Measurements from ENCODE around the gene EGLN1. TPM values are rescaled to one million over a fixed set of nuclear protein-coding genes. Genes with fewer than 3 reads are reported as not detected.
A peak's percentile ranks its signal among the peaks of the same experiment; 100 is the strongest.

Gene EGLN1
- total RNA-seq, 4 donors from 2014 or later: 34.7 to 53.1 (median 39.8) TPM

DNA sequence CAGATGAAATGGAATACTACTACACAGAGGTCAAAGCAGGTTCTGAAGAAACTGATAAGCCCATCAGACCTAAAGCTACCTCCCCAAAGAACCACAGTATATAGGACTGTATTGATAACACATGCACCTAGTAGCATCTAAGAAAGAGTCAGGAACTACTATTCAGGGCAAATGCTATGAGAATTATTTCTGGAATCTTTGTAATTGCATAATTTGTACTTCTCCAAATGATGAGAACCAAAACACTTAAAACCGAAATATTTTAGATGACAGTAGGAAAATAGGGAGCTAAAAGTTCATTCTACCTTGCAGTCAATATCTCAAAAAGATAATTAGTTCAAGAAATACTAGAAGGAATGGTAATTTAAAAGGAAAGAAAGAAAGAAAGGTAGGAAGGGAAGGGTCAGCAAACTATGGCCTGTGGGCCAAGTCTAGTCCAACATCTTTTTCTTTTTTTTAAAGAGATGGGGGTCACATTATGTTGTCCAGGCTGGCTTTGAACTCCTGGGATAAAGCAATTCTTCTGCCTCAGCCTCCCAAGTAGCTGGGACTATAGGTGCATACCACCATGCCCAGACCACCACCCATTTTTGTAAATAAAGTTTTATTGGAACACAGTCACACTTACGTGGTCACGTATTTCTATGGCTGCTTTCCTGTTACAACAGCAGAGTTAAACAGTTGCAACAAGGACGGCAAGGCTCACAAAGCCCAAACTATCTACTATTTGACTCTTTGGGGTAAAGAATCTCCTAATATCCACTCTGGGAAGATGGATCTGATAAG, 24.0 kb downstream of the EGLN1 start:
- Histone ChIP-seq H3K27ac (no peak overlapping the region), H3K27me3 (no peaks in the 10 kb centered on the region), H3K4me3 (no peak overlapping the region), H3K36me3 (no peaks in the 10 kb centered on the region), H3K9me3 (no peaks in the 10 kb centered on the region), H3K4me1 (peaks cover 0 to 24% (median 0%) of the 10 kb centered on the region in 4 donors)
- no peak for DNase-seq
- no peak for TF ChIP-seq POLR2A (IDR thresholded peaks at IDR 0.05)
- TF ChIP-seq, protein P1, sequence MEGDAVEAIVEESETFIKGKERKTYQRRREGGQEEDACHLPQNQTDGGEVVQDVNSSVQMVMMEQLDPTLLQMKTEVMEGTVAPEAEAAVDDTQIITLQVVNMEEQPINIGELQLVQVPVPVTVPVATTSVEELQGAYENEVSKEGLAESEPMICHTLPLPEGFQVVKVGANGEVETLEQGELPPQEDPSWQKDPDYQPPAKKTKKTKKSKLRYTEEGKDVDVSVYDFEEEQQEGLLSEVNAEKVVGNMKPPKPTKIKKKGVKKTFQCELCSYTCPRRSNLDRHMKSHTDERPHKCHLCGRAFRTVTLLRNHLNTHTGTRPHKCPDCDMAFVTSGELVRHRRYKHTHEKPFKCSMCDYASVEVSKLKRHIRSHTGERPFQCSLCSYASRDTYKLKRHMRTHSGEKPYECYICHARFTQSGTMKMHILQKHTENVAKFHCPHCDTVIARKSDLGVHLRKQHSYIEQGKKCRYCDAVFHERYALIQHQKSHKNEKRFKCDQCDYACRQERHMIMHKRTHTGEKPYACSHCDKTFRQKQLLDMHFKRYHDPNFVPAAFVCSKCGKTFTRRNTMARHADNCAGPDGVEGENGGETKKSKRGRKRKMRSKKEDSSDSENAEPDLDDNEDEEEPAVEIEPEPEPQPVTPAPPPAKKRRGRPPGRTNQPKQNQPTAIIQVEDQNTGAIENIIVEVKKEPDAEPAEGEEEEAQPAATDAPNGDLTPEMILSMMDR (IDR thresholded peaks at IDR 0.05): no peak

DNA sequence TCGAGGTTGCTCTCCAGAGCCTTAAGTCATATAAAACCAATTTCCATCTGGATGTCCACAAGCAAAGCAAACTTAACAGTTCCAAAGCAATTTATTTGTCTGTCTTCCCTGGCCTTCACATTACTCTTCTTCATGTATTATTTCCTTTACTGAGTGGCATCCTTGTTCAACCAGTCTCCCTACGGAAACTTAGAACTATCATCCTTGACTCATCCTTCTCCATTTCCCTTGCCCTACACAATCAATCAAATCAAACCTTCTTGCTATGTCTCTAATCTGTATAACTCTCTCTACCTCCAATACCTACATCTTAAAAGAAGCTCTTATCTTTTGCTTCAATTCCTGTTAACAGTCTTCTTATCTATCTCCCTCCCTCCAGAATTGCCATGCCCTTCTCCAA, 25.4 kb downstream of the EGLN1 start:
- H3K4me3 ChIP-seq: no peak overlapping the region
- no peak for DNase-seq
- H3K4me1 ChIP-seq: peaks cover 0 to 25% (median 0%) of the 10 kb centered on the region in 4 donors
- no peaks in the 10 kb centered on the region for H3K27me3 ChIP-seq
- H3K27ac ChIP-seq: no peak overlapping the region
- H3K9me3 ChIP-seq: no peaks in the 10 kb centered on the region
- H3K36me3 ChIP-seq: no peaks in the 10 kb centered on the region
- no peak for TF ChIP-seq POLR2A (IDR thresholded peaks at IDR 0.05)
- TF ChIP-seq, protein P1 (IDR thresholded peaks at IDR 0.05): no peak

DNA sequence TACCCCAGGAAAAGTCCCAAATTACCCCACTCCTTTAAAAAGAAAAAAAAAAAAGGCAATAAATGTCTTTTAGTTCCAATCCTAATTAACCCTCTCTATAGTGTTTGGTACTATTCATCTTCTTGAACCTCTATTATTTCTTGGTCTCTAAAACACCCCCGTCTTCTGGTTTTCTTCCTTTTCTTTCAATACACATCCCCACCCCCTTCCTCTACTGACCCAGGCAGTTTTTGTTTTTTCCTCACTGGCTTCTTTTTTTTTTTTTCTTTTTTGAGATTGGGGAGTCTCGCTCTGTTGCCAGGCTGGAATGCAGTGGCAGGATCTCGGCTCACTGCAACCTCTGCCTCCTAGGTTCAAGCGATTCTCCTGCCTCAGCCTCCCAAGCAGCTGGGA, 26.1 kb downstream of the EGLN1 start:
- DNase-seq: no peak
- TF ChIP-seq, protein P1 (IDR thresholded peaks at IDR 0.05): no peak
- TF ChIP-seq POLR2A (IDR thresholded peaks at IDR 0.05): no peak
- no peaks in the 10 kb centered on the region for H3K36me3 ChIP-seq
- H3K4me1 ChIP-seq: peaks cover 0 to 25% (median 0%) of the 10 kb centered on the region in 4 donors
- H3K27me3 ChIP-seq: no peaks in the 10 kb centered on the region
- no peak overlapping the region for H3K4me3 ChIP-seq
- no peaks in the 10 kb centered on the region for H3K9me3 ChIP-seq
- peak overlapping the region in 2 of 4 donors; percentile 21 to 42 for H3K27ac ChIP-seq

DNA sequence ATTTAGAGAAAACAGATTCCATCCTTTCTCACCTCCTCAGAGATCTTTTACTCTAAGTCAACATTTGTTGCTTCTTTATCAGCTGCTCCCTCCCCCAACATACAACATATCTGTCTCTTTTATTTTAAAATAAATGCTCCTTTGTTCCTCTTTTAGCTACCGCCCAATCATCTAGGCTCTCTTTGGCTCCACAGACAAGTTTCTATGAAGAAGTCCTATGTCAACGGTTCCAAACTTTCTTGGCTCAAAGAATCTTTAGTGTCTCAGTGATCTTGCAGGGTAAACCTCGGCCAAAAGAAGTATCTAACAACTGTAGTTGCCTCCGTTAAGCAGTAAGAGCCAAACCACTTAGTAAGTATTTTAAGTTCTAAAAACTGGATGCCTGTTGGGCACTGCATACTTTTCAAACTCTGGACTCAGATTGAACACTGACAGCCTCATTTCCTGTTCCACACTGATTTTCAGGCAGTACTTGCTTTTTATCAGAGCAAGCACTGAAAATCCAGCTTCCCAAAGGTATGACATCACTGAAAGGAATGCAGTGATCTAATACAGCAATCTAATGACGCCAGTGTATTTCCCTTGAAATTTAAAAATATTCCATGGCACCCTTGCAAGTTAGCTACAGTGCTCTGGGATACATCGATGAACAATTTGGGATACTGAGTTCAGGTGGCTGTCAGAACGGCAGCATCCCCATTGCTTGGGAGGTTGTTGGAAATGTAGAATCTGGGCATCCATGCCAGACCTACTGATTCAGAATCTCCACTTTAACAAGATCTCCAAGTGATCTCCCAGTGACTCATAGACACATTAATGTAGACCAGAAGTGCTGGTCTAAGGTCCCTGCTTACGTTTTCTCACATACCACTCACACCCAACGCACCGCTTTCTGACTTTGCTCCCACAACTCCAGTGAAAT, 26.8 kb downstream of the EGLN1 start:
- H3K27ac ChIP-seq: peak overlapping the region in 2 of 4 donors; percentile 21 to 42
- no peak overlapping the region for H3K4me3 ChIP-seq
- DNase-seq: peak in 1 of 3 donors; percentile 53
- no peak for TF ChIP-seq POLR2A (IDR thresholded peaks at IDR 0.05)
- TF ChIP-seq, protein P1 (IDR thresholded peaks at IDR 0.05): no peak
- H3K4me1 ChIP-seq: peaks cover 0 to 25% (median 0%) of the 10 kb centered on the region in 4 donors
- H3K27me3 ChIP-seq: no peaks in the 10 kb centered on the region
- no peaks in the 10 kb centered on the region for H3K36me3 ChIP-seq
- no peaks in the 10 kb centered on the region for H3K9me3 ChIP-seq

DNA sequence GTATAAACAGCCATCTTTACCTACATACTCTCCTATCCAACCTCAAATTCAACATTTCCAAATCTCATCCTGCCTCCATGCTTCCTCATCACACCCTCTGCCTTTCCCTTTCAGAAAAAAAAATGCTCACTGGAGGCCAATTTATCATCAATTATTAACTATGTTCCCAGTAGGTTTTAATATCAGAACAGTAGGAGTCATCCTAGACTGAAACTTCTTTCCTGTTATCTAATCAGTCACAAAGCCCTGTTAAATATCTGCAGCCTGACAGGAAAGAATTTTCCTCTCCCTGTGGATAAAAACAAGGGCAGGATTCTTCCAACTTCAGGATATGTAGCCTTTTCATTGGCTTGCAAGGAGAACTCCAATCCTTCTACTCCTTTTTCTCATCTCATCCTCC, 28.4 kb downstream of the EGLN1 start:
- Histone ChIP-seq H3K4me3 (no peak overlapping the region), H3K27me3 (no peaks in the 10 kb centered on the region), H3K27ac (peak overlapping the region in 2 of 4 donors; percentile 42 to 70), H3K36me3 (no peaks in the 10 kb centered on the region), H3K4me1 (peaks cover 0 to 25% (median 0%) of the 10 kb centered on the region in 4 donors), H3K9me3 (no peaks in the 10 kb centered on the region)
- TF ChIP-seq, protein P1 (IDR thresholded peaks at IDR 0.05): peak in 1 of 6 experiments; percentile 36
- TF ChIP-seq POLR2A (IDR thresholded peaks at IDR 0.05): no peak
- DNase-seq: no peak
